Right lobe of liver (tissue), 6 donors: ENCODE measurements around the gene CRTAC1. TPM values are rescaled to one million over a fixed set of nuclear protein-coding genes. Genes with fewer than 3 reads are reported as not detected.

ENCODE experiments used
- ATAC-seq, 4 donors: fragments of 200-7000 bp; cut with Tn5 transposase; one replicate each; pipeline ENCODE4 v1.9.1; 2020; ENCODE audit warnings: mild to moderate bottlenecking in 4 of 4, moderate library complexity in 4 of 4
- DNase-seq, 3 donors: peaks; one replicate each; pipeline ENCODE4 v3.0.0-alpha.2; 2020
- H3K27ac ChIP-seq, 3 donors: fragments of 200-600 bp; one replicate each; pipeline ENCODE4 v1.8.0; 2022
- H3K27me3 ChIP-seq, 2 donors: fragments of 200-600 bp; one replicate each; pipeline ENCODE4 v1.8.0; 2022
- H3K36me3 ChIP-seq, 4 donors: fragments of 200-600 bp; sonication (generic) in 1 of 4; one replicate each; pipeline versions ENCODE4 v1.5.1 to v1.8.0; 2017 to 2022; ENCODE audit warnings: control low read depth in 1 of 4
- H3K4me1 ChIP-seq, 4 donors: fragments of 200-600 bp; sonication (generic) in 1 of 4; one replicate each; pipeline versions ENCODE4 v1.5.1 to v1.8.0; 2017 to 2022; ENCODE audit warnings: control low read depth in 1 of 4
- H3K4me3 ChIP-seq, 3 donors: fragments of 200-600 bp; one replicate each; pipeline ENCODE4 v1.8.0; 2022
- H3K9me3 ChIP-seq, 4 donors: fragments of 200-600 bp; sonication (generic) in 1 of 4; one replicate each; pipeline versions ENCODE4 v1.5.1 to v1.8.0; 2017 to 2022; ENCODE audit warnings: control low read depth in 1 of 4
- POLR2A ChIP-seq: fragments of 450-650 bp; IDR thresholded peaks from one replicate; pipeline ENCODE4 v1.6.1; 2017; ENCODE audit warnings: antibody characterized with exemption, mild to moderate bottlenecking
- WGBS: methylation state at CpG from one replicate; pipeline ENCODE4 v1.1.6; 2018; ENCODE audit warnings: low coverage, low lambda C conversion rate; ENCODE audit not compliant: insufficient coverage; ENCODE audit errors: missing lambda C conversion rate; 5-methylcytosine and 5-hydroxymethylcytosine counted together
- intact Hi-C, 2 donors: fragments of 100-400 bp; cut with DNase I; formaldehyde crosslinking; loops; one replicate each; pipeline versions ENCODE4 v1.11.2 to v1.14.1; 2022
- total RNA-seq, 6 experiments: library from RNA; depleted of rRNA in 2 of 6; stranded (reverse); fragments of >200 nt in 2 of 6; fragmentation: NEBNext Ultra II Directional in 3 of 6; extraction: Animal tissue kit (Norgen Biotek cat#: 25700) in 3 of 6; gene quantifications; one replicate each; pipeline versions ENCODE4 v1.1.0 to v1.2.4, GENCODE V29; 2016 to 2023
- TF ChIP-seq, protein P1 (sequence below), 4 donors: fragments of 200-600 bp in 3 of 4; fragments of 450-650 bp in 1 of 4; IDR thresholded peaks; one replicate each; pipeline versions ENCODE4 v1.5.1 to v1.8.0; 2016 to 2022; ENCODE audit warnings: antibody characterized with exemption in 4 of 4, mild to moderate bottlenecking in 2 of 4
- donor health status: DM: no; HTN: yes; CAD: no.
- donor health status: DM: no; HTN: no; CAD: no.
- donor health status: DM: no; HTN: no; CAD: no.
- donor health status: DM: no; HTN: yes; CAD: no.
- donor health status: DM: no; HTN: yes; CAD: no.

CRTAC1 gene
- total RNA-seq, 6 experiments from 2014 or later, result 0.20 TPM; not detected in 5

DNA sequence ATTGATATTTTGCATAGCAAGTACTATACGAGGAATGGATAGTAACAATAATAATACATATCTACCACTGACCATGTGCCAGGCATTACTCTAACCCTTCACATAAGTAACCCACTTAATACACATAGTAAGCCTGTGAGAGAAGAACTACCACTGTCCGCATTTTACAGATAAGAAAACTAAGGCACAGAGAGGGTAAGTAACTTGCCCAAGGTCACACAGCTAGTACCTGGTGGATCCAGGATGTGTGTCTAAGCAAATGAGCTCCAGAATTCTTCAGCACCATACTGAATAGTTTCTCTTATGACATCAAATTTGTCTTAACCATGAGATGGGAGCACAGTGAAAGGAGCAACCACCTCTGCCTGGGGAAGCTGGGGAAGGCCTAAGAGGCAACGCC, 10.2 kb downstream of the CRTAC1 start:
- ATAC-seq (no peak), DNase-seq (no peak)
- Histone ChIP-seq H3K4me3 (no peak overlapping the region), H3K9me3 (no peaks in the 10 kb centered on the region), H3K27me3 (no peaks in the 10 kb centered on the region), H3K27ac (no peak overlapping the region), H3K4me1 (no peaks in the 10 kb centered on the region), H3K36me3 (no peaks in the 10 kb centered on the region)
- WGBS, result 50% methylated on average over 2 of the region's 3 CpGs
- no peak for TF ChIP-seq POLR2A
- TF ChIP-seq, protein P1, sequence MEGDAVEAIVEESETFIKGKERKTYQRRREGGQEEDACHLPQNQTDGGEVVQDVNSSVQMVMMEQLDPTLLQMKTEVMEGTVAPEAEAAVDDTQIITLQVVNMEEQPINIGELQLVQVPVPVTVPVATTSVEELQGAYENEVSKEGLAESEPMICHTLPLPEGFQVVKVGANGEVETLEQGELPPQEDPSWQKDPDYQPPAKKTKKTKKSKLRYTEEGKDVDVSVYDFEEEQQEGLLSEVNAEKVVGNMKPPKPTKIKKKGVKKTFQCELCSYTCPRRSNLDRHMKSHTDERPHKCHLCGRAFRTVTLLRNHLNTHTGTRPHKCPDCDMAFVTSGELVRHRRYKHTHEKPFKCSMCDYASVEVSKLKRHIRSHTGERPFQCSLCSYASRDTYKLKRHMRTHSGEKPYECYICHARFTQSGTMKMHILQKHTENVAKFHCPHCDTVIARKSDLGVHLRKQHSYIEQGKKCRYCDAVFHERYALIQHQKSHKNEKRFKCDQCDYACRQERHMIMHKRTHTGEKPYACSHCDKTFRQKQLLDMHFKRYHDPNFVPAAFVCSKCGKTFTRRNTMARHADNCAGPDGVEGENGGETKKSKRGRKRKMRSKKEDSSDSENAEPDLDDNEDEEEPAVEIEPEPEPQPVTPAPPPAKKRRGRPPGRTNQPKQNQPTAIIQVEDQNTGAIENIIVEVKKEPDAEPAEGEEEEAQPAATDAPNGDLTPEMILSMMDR (IDR thresholded peaks at IDR 0.05), result no peak
- intact Hi-C loops, result no loop called here

DNA sequence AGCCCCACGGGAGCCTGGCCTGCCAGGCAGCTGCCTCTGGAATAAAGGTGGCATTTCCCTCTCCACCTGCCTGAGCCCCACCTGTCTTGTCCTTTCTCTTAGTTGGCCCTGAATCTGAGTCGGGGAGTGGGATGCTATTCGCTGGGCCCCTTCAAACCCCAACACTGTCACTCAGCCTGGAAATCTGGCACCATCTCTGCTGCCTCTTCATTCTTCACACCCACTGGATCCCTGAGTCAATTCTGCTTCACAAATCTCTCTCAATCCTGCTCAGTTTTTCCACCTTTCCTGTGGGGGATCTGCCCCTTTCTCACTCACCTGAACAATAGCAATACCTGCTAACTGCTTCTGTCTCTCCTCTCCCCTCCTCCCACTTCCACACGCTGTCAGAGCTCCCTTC, 10.6 kb downstream of the CRTAC1 start:
- Histone ChIP-seq H3K36me3 (no peaks in the 10 kb centered on the region), H3K4me3 (no peak overlapping the region), H3K27me3 (no peaks in the 10 kb centered on the region), H3K9me3 (no peaks in the 10 kb centered on the region), H3K4me1 (no peaks in the 10 kb centered on the region), H3K27ac (no peak overlapping the region)
- WGBS, result 38% methylated on average over 4 of the region's 4 CpGs
- DNase-seq, result no peak
- TF ChIP-seq POLR2A, result no peak
- intact Hi-C loops, result no loop called here
- ATAC-seq, result no peak

DNA sequence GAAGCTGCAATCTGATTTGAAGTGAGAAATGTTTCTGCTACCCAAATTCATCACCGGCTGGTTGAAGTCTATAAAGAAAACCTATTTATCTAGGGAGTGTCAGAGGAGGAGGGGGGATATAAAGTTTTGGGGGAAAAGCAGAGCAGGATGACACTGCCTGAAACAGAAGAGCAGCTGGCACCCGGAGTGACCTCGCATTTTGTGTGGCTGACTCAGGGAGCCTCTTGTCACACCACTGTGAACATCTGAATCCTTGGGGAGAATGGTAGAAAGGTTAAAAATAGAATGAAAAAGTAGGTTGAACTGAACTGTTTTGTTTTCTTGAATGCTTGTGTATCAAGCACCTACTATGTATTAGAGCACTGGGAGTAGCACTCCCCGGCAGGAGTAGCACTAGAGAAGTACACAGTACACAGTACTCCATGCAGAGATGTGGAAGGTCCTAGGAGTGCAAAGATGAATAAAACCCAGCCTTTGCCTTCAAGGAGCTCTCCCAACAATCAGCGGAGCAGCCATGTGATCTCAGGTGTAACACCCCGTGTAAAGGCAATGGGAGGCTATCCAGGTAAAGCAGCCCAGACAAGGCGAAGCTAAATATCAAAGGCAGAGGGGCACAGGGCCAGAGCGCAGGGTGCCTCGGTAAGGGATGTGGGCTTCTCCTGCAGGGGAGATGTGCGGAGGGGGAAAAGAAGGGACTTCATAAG, 13.5 kb downstream of the CRTAC1 start:
- no peaks in the 10 kb centered on the region for H3K27me3 ChIP-seq

DNA sequence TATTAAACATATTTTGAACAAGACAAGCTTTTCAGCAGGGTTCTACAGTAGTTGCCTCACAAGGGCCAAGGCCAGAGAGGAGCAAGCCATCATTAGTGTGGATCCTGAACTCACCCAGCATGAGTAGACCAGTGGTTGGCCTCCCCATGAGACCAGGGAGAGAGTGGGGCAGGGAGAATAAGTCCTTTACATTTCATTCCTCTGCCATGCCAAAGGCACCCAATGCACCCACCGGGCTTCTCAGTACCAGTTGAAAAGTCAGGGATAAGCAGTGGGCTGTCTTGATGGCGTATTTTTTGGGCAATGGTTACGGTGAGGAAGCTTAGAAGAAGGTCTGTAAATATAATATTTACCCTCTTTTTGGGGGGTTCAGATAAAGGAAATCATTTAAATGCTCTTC, 16.6 kb downstream of the CRTAC1 start:
- intact Hi-C loops, result no loop called here
- TF ChIP-seq, protein P1 (IDR thresholded peaks at IDR 0.05), result no peak
- TF ChIP-seq POLR2A, result no peak
- Histone ChIP-seq H3K9me3 (no peaks in the 10 kb centered on the region), H3K4me1 (no peaks in the 10 kb centered on the region), H3K36me3 (no peaks in the 10 kb centered on the region), H3K4me3 (no peak overlapping the region), H3K27me3 (no peaks in the 10 kb centered on the region), H3K27ac (no peak overlapping the region)
- WGBS, result 73% methylated on average over 3 of the region's 3 CpGs
- no peak for ATAC-seq
- no peak for DNase-seq

More for the DNA sequence above, 13.5 kb downstream of the CRTAC1 start:
- Histone ChIP-seq H3K9me3 (no peaks in the 10 kb centered on the region), H3K36me3 (no peaks in the 10 kb centered on the region), H3K4me1 (no peaks in the 10 kb centered on the region), H3K4me3 (no peak overlapping the region), H3K27ac (no peak overlapping the region)
- intact Hi-C loops, result no loop called here
- DNase-seq (no peak), ATAC-seq (no peak)
- no peak for TF ChIP-seq POLR2A
- TF ChIP-seq, protein P1 (IDR thresholded peaks at IDR 0.05), result no peak
- 77% methylated on average over 9 of the region's 10 CpGs for WGBS

DNA sequence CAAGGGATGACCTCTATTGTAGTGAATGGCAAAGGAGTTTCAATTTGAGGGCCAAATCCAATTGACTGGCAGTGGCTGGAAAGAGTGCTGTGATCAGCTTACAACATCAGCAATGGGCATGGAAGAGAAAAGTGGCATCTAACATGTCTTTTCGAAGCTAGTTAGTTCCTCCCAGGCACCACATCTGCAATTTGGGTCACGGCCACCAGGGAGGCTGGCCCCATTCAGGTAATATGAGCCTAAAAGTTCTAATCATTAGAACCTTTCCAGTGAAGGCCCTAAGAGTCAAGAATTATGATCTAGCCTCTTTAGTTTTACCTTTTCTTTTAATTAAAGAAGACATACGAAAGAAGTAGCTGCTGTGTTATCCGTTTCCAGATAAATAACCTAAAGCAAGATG, 17.3 kb downstream of the CRTAC1 start:
- TF ChIP-seq, protein P1 (IDR thresholded peaks at IDR 0.05), result no peak
- no peak for TF ChIP-seq POLR2A
- Histone ChIP-seq H3K4me3 (no peak overlapping the region), H3K27me3 (no peaks in the 10 kb centered on the region), H3K36me3 (no peaks in the 10 kb centered on the region), H3K4me1 (no peaks in the 10 kb centered on the region), H3K9me3 (no peaks in the 10 kb centered on the region), H3K27ac (no peak overlapping the region)
- 33% methylated on average over 4 of the region's 4 CpGs for WGBS
- no peak for DNase-seq
- no peak for ATAC-seq
- intact Hi-C loops, result no loop called here
